Effector memory CD4-positive, alpha-beta T cell (primary cell): ENCODE results near the gene ATAD2B.

Experiments
- DNase-seq, 3 donors: peaks; one replicate each; pipeline ENCODE4 v3.0.0-alpha.2; 2020
- H3K27ac ChIP-seq: 2 replicates; pipeline ENCODE4 v1.7.0; 2013; ENCODE audit warnings: mild to moderate bottlenecking, low read length, moderate library complexity; ENCODE audit not compliant: insufficient read depth, poor library complexity, severe bottlenecking
- H3K27me3 ChIP-seq: replicated peaks from 2 replicates; pipeline ENCODE4 v1.7.0; 2013; ENCODE audit warnings: mild to moderate bottlenecking, low read length; ENCODE audit not compliant: insufficient read depth, control insufficient read depth, poor library complexity, severe bottlenecking
- H3K36me3 ChIP-seq: 2 replicates; pipeline ENCODE4 v1.7.0; 2013; ENCODE audit warnings: mild to moderate bottlenecking, low read length, moderate library complexity; ENCODE audit not compliant: control insufficient read depth, insufficient read depth
- H3K4me1 ChIP-seq: 2 replicates; pipeline ENCODE4 v1.7.0; 2013; ENCODE audit warnings: low read length, mild to moderate bottlenecking; ENCODE audit not compliant: control insufficient read depth, insufficient read depth, poor library complexity, severe bottlenecking
- H3K4me3 ChIP-seq: 2 replicates; pipeline ENCODE4 v1.7.0; 2013; ENCODE audit warnings: low read length, low read depth, mild to moderate bottlenecking; ENCODE audit not compliant: insufficient read depth, poor library complexity, severe bottlenecking
- H3K9me3 ChIP-seq: 2 replicates; pipeline ENCODE4 v1.7.0; 2013; ENCODE audit warnings: mild to moderate bottlenecking, low read length, moderate library complexity; ENCODE audit not compliant: control insufficient read depth

ATAD2B gene

GRCh38 chr2:23915327-23915726 is 11.6 kb downstream of the ATAD2B start:
- Histone ChIP-seq H3K27ac (no peak overlapping the region), H3K27me3 (no peaks in the 10 kb centered on the region), H3K36me3 (no peaks in the 10 kb centered on the region), H3K4me1 (peaks cover 8% of the 10 kb centered on the region), H3K9me3 (no peaks in the 10 kb centered on the region), H3K4me3 (no peak overlapping the region)
- no peak for DNase-seq

- no peak for DNase-seq
- Histone ChIP-seq H3K27ac (no peak overlapping the region), H3K27me3 (no peaks in the 10 kb centered on the region), H3K4me1 (peaks cover 8% of the 10 kb centered on the region), H3K4me3 (no peak overlapping the region), H3K36me3 (no peaks in the 10 kb centered on the region), H3K9me3 (no peaks in the 10 kb centered on the region)
These were observed 14.9 kb downstream of the ATAD2B start for GRCh38 chr2:23912054-23912453.

- no peak for DNase-seq
- Histone ChIP-seq H3K4me3 (no peak overlapping the region), H3K4me1 (no peaks in the 10 kb centered on the region), H3K27me3 (no peaks in the 10 kb centered on the region), H3K27ac (no peak overlapping the region), H3K9me3 (no peaks in the 10 kb centered on the region), H3K36me3 (no peaks in the 10 kb centered on the region)
These were observed 21.8 kb downstream of the ATAD2B start for GRCh38 chr2:23905155-23905554.

GRCh38 chr2:23904692-23905091 is 22.2 kb downstream of the ATAD2B start:
- H3K9me3 ChIP-seq, result no peaks in the 10 kb centered on the region
- H3K4me1 ChIP-seq, result no peaks in the 10 kb centered on the region
- no peaks in the 10 kb centered on the region for H3K36me3 ChIP-seq
- no peak for DNase-seq
- no peak overlapping the region for H3K4me3 ChIP-seq
- H3K27me3 ChIP-seq, result no peaks in the 10 kb centered on the region
- H3K27ac ChIP-seq, result no peak overlapping the region

DNA sequence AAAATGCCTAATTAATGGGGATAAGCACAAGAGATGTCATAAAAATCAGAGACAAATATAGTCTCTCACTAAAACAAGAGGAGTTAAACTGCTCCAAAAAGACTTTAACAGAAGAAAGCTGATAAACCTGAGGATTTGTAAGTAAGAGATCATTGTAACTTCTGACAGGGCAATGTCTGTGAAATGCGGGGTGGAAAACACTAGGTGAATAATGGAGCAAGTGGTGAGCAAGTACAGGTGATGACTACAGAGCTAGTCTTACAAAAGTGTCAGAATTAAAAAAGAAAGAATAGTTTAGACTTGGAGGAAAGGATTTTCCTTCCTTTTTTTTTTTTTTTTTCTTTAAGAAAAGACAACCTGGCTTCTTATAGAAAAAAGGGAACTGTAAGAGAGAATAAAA is 22.7 kb downstream of the ATAD2B start:
- Histone ChIP-seq H3K4me3 (no peak overlapping the region), H3K9me3 (no peaks in the 10 kb centered on the region), H3K4me1 (no peaks in the 10 kb centered on the region), H3K27ac (no peak overlapping the region), H3K27me3 (no peaks in the 10 kb centered on the region), H3K36me3 (no peaks in the 10 kb centered on the region)
- DNase-seq, result no peak

GRCh38 chr2:23903034-23903433 is 23.9 kb downstream of the ATAD2B start:
- no peaks in the 10 kb centered on the region for H3K36me3 ChIP-seq
- no peaks in the 10 kb centered on the region for H3K27me3 ChIP-seq
- H3K27ac ChIP-seq, result no peak overlapping the region
- DNase-seq, result no peak
- no peaks in the 10 kb centered on the region for H3K9me3 ChIP-seq
- H3K4me1 ChIP-seq, result no peaks in the 10 kb centered on the region
- H3K4me3 ChIP-seq, result no peak overlapping the region

DNA sequence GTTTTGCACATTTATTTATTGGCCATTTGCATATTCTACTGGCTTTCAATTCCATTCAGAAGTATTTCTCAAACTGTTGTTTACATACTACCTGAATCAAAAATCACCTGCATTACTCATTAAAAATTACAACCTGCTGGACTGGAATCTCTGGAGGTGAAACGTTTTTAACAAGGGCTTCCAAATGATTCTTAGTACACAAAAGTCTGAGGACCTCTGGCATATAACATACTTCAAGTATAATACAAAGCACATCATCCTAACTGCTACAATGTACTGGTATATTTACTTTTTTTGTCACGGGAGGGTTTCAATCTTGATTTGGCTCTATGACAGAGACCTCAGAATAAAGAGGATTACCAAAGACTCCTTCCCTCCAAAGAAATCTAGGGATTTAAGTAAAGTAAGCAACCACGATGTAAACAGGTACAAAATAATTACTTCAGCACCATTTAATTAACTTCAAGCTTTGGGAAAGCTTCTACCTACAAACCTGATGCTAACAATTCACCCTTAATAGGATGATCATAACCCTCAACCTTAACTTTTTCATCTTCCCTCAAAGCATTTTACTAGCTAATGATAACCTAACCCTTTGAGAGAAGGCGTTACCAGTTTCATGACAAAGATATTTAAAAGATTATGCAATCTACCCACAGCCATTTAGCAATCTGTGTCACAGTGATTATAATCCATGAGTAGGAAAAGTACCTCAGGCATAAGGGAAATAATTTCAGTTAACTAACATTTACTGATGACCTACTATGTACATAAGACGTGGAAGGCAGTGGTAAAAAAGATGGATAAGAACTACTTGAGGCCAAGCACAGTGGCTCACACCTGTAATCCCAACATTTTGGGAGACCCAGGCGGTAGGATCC is 24.7 kb downstream of the ATAD2B start:
- Histone ChIP-seq H3K4me3 (no peak overlapping the region), H3K9me3 (no peaks in the 10 kb centered on the region), H3K27me3 (no peaks in the 10 kb centered on the region), H3K27ac (no peak overlapping the region), H3K4me1 (no peaks in the 10 kb centered on the region), H3K36me3 (no peaks in the 10 kb centered on the region)
- no peak for DNase-seq

DNA sequence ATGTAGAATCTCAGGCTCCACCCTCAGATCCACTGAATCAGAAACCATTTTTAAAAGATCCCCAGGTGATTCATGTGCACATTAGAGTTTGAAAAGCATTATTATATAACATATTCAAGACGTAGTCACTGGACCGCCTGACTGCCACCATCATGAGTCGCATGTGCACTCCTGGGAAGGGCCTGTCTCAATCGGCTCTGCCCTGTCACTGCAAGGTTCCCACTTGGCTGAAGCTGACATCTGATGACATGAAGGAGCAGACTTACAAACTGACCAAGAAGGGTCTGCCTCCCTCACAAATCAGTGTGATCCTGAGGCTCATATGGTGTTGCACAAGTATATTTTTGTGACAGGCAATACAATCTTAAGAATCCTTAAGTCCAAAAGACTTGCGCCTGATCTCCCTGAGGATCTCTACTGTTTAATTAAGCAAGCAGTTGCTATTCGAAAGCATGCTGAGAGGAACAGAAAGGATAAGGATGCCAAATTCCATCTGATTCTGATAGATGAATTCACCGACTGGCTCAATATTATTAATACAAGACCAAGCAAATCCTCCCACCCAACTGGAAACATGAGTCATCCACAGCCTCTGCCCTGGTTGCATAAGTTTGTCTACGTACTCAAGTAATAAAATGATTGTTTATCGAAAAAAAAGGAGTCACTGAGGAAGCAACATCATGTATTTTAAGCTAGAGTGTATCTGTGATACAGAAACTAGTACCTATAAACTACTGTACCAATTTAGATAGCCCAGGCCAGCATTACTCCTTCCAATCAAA is 26.2 kb downstream of the ATAD2B start:
- Histone ChIP-seq H3K27ac (no peak overlapping the region), H3K27me3 (no peaks in the 10 kb centered on the region), H3K4me3 (no peak overlapping the region), H3K36me3 (no peaks in the 10 kb centered on the region), H3K9me3 (no peaks in the 10 kb centered on the region), H3K4me1 (no peaks in the 10 kb centered on the region)
- no peak for DNase-seq

DNA sequence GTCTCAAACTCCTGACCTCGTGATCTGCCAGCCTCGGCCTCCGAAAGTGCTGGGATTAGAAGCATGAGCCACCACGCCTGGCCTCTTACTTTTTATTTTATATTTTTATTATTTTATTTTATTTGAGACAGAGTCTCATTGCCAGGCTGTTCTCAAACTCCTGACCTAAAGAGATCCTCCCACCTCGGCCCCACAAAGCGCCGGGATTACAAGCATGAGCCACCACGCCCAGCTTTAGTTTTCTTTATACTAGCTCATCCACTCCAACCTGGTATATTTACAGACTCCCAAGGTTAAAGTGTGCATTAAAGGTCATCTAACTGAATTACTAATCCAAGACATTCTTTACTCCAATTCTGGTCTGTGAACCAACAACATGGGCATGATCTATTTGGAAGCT is 26.8 kb downstream of the ATAD2B start:
- H3K36me3 ChIP-seq, result no peaks in the 10 kb centered on the region
- no peaks in the 10 kb centered on the region for H3K4me1 ChIP-seq
- H3K27me3 ChIP-seq, result no peaks in the 10 kb centered on the region
- no peak overlapping the region for H3K4me3 ChIP-seq
- H3K9me3 ChIP-seq, result no peaks in the 10 kb centered on the region
- no peak for DNase-seq
- no peak overlapping the region for H3K27ac ChIP-seq

- no peaks in the 10 kb centered on the region for H3K4me1 ChIP-seq
- no peaks in the 10 kb centered on the region for H3K27me3 ChIP-seq
- no peak overlapping the region for H3K4me3 ChIP-seq
- no peak for DNase-seq
- no peaks in the 10 kb centered on the region for H3K9me3 ChIP-seq
- H3K27ac ChIP-seq, result no peak overlapping the region
- H3K36me3 ChIP-seq, result peaks cover 37% of the 10 kb centered on the region
These were observed 55.7 kb downstream of the ATAD2B start for GRCh38 chr2:23871206-23871605.
